Measurements from ENCODE around the gene PEAR1.

GRCh38 chr1:156939786-156940334 lies 46.3 kb downstream of the PEAR1 start:
- TF ChIP-seq CTCF (conservative IDR thresholded peaks at IDR 0.05; ENCODE audit: low read length) (no peak), EZH2phosphoT487 (IDR thresholded peaks at IDR 0.05; ENCODE audit: borderline replicate concordance, low read depth, low read length) (no peak)
